Tibial nerve (tissue), 4 donors: ENCODE data around the gene UPK1A. TPM values are rescaled to one million over a fixed set of nuclear protein-coding genes. Genes with fewer than 3 reads are reported as not detected.
A peak's percentile ranks its signal among the peaks of the same experiment; 100 is the strongest.

Source experiments
- DNase-seq, 2 donors: peaks; one replicate each; pipeline ENCODE4 v3.0.0-alpha.2; 2019; ENCODE audit warnings: low spot score in 2 of 2
- H3K27ac ChIP-seq, 4 donors: fragments of 200-600 bp; sonication (generic) in 3 of 4; one replicate each; pipeline ENCODE4 v1.5.1; 2017 to 2019; ENCODE audit warnings: mild to moderate bottlenecking in 1 of 4
- H3K27me3 ChIP-seq, 2 donors: fragments of 200-600 bp; sonication (generic) in 1 of 2; one replicate each; pipeline versions ENCODE4 v1.5.1 to v1.6.0; 2017 to 2019
- H3K36me3 ChIP-seq, 3 donors: fragments of 200-600 bp; sonication (generic); one replicate each; pipeline ENCODE4 v1.5.1; 2018 to 2019
- H3K4me1 ChIP-seq, 4 donors: fragments of 200-600 bp; sonication (generic) in 3 of 4; one replicate each; pipeline ENCODE4 v1.5.1; 2017 to 2019
- H3K4me3 ChIP-seq, 4 donors: fragments of 200-600 bp; sonication (generic) in 3 of 4; one replicate each; pipeline ENCODE4 v1.5.1; 2017 to 2019; ENCODE audit warnings: mild to moderate bottlenecking in 1 of 4, moderate library complexity in 1 of 4
- H3K9me3 ChIP-seq, 4 donors: fragments of 200-600 bp; sonication (generic) in 3 of 4; one replicate each; pipeline ENCODE4 v1.5.1; 2017 to 2019
- CTCF ChIP-seq, 5 experiments: fragments of 200-600 bp in 3 of 5; fragments of 450-650 bp in 2 of 5; sonication (generic) in 3 of 5; IDR thresholded peaks; one replicate each; pipeline ENCODE4 v1.5.1; 2016 to 2019; ENCODE audit warnings: antibody characterized with exemption in 5 of 5, mild to moderate bottlenecking in 3 of 5, moderate library complexity in 2 of 5
- EP300 ChIP-seq, 2 donors: sonication (generic); formaldehyde crosslinking; IDR thresholded peaks; one replicate each; pipeline ENCODE4 v1.6.1; 2017; ENCODE audit warnings: antibody characterized with exemption in 2 of 2, mild to moderate bottlenecking in 1 of 2
- POLR2A ChIP-seq, 2 donors: fragments of 450-650 bp; IDR thresholded peaks; one replicate each; pipeline ENCODE4 v1.6.1; 2017; ENCODE audit warnings: antibody characterized with exemption in 2 of 2, mild to moderate bottlenecking in 2 of 2, moderate library complexity in 2 of 2
- WGBS, 2 donors: methylation state at CpG; one replicate each; pipeline ENCODE4 v1.1.5; 2018; 5-methylcytosine and 5-hydroxymethylcytosine counted together
- total RNA-seq, 4 donors: library from RNA; depleted of rRNA; stranded (reverse); fragments of >200 nt; gene quantifications; one replicate each; pipeline ENCODE4 v1.1.0, GENCODE V29; 2016

The UPK1A gene
- total RNA-seq, 4 donors from 2014 or later, result not detected

- H3K9me3 ChIP-seq, result no peaks in the 10 kb centered on the region
- H3K27ac ChIP-seq, result peak overlapping the region; percentile 80 to 94 (median 82)
- WGBS, 2 donors, result 1 to 4% methylated on average over 19 to 26 of the region's 42 CpGs
- H3K27me3 ChIP-seq, result no peaks in the 10 kb centered on the region
- H3K36me3 ChIP-seq, result peaks cover 0 to 40% (median 18%) of the 10 kb centered on the region in 3 donors
- TF ChIP-seq POLR2A (IDR thresholded peaks at IDR 0.05) (no peak), CTCF (IDR thresholded peaks at IDR 0.05) (no peak), EP300 (IDR thresholded peaks at IDR 0.05) (no peak)
- DNase-seq, result no peak
- H3K4me1 ChIP-seq, result peaks cover 0 to 46% (median 23%) of the 10 kb centered on the region in 4 donors
- H3K4me3 ChIP-seq, result peak overlapping the region; percentile 64 to 95 (median 83)
Measured at GRCh38 chr19:35718345-35719041, 52.2 kb downstream of the UPK1A start.

- WGBS, 2 donors, result 81 to 83% methylated on average over 23 to 32 of the region's 32 CpGs
- no peak for DNase-seq
- Histone ChIP-seq H3K36me3 (peaks cover 0 to 51% (median 28%) of the 10 kb centered on the region in 3 donors), H3K4me1 (peaks cover 0 to 46% (median 23%) of the 10 kb centered on the region in 4 donors), H3K4me3 (peak overlapping the region in 2 of 4 donors; percentile 64 to 71), H3K9me3 (no peaks in the 10 kb centered on the region), H3K27me3 (no peaks in the 10 kb centered on the region), H3K27ac (peak overlapping the region in 1 of 4 donors; percentile 94)
- TF ChIP-seq EP300 (IDR thresholded peaks at IDR 0.05), result no peak
Measured at GRCh38 chr19:35719402-35720162, 53.3 kb downstream of the UPK1A start.

- DNase-seq, result no peak
- H3K27ac ChIP-seq, result no peak overlapping the region
- H3K9me3 ChIP-seq, result no peaks in the 10 kb centered on the region
- no peak overlapping the region for H3K4me3 ChIP-seq
- H3K27me3 ChIP-seq, result no peaks in the 10 kb centered on the region
- 86 to 88% methylated on average over 9 of the region's 9 CpGs for WGBS, 2 donors
- H3K4me1 ChIP-seq, result peaks cover 0 to 44% (median 21%) of the 10 kb centered on the region in 4 donors
- peaks cover 0 to 56% (median 34%) of the 10 kb centered on the region in 3 donors for H3K36me3 ChIP-seq
- no peak for TF ChIP-seq CTCF (IDR thresholded peaks at IDR 0.05)
- TF ChIP-seq EP300 (IDR thresholded peaks at IDR 0.05), result no peak
- TF ChIP-seq POLR2A (IDR thresholded peaks at IDR 0.05), result no peak
Measured at GRCh38 chr19:35720163-35720524, 53.8 kb downstream of the UPK1A start.

GRCh38 chr19:35720648-35721047 is 54.3 kb downstream of the UPK1A start:
- 78 to 92% methylated on average over 6 to 17 of the region's 17 CpGs for WGBS, 2 donors
- no peak overlapping the region for H3K27ac ChIP-seq
- no peak for DNase-seq
- H3K36me3 ChIP-seq, result peaks cover 3 to 61% (median 39%) of the 10 kb centered on the region in 3 donors
- no peaks in the 10 kb centered on the region for H3K9me3 ChIP-seq
- H3K4me3 ChIP-seq, result no peak overlapping the region
- peaks cover 0 to 39% (median 17%) of the 10 kb centered on the region in 4 donors for H3K4me1 ChIP-seq
- TF ChIP-seq CTCF (IDR thresholded peaks at IDR 0.05) (no peak), POLR2A (IDR thresholded peaks at IDR 0.05) (no peak), EP300 (IDR thresholded peaks at IDR 0.05) (no peak)
- no peaks in the 10 kb centered on the region for H3K27me3 ChIP-seq

- WGBS, 2 donors, result 92% methylated on average over 14 to 16 of the region's 16 CpGs
- H3K4me1 ChIP-seq, result peaks cover 0 to 32% (median 10%) of the 10 kb centered on the region in 4 donors
- no peak overlapping the region for H3K4me3 ChIP-seq
- H3K27ac ChIP-seq, result no peak overlapping the region
- H3K9me3 ChIP-seq, result no peaks in the 10 kb centered on the region
- peaks cover 5 to 68% (median 46%) of the 10 kb centered on the region in 3 donors for H3K36me3 ChIP-seq
- H3K27me3 ChIP-seq, result no peaks in the 10 kb centered on the region
- TF ChIP-seq EP300 (IDR thresholded peaks at IDR 0.05), result no peak
- TF ChIP-seq POLR2A (IDR thresholded peaks at IDR 0.05), result no peak
- DNase-seq, result no peak
Measured at GRCh38 chr19:35721374-35721773, 55.1 kb downstream of the UPK1A start.

GRCh38 chr19:35722461-35722860 is 56.1 kb downstream of the UPK1A start:
- DNase-seq, result no peak
- H3K9me3 ChIP-seq, result no peaks in the 10 kb centered on the region
- TF ChIP-seq CTCF (IDR thresholded peaks at IDR 0.05), result no peak
- no peak overlapping the region for H3K27ac ChIP-seq
- H3K27me3 ChIP-seq, result no peaks in the 10 kb centered on the region
- H3K36me3 ChIP-seq, result peaks cover 5 to 79% (median 53%) of the 10 kb centered on the region in 3 donors
- H3K4me1 ChIP-seq, result peaks cover 0 to 31% (median 10%) of the 10 kb centered on the region in 4 donors
- H3K4me3 ChIP-seq, result no peak overlapping the region
- 93 to 94% methylated on average over 11 to 14 of the region's 14 CpGs for WGBS, 2 donors
